UCSD-AML1 (cell line): ENCODE results near the gene RNF13.

Experiments used
- DNase-seq: peaks from one replicate; lab custom pipeline; 2025; ENCODE audit not compliant: unreplicated experiment; lab: John Stamatoyannopoulos, UW

RNF13 gene

GRCh38 chr3:149983628-149984027 lies 170.6 kb downstream of the RNF13 start:
- no peak for DNase-seq

DNA sequence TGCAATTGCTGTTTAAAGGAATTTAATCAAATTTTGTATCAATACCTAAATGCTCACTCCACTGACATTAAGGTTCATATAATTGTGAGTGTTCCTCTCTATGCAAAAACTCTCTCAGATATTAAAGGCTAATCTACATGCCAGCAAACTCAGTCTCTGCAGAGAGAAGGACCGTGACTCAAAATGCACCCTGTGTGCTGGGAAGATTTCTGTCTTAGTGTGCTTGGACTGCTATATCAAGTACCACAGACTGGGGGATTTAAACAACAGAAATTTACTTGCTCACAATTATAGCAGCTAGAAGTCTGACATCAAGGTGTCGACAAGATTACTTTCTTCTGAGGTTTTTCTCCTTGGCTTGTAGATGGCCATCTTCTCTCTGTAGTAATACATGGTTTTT lies 176.3 kb downstream of the RNF13 start:
- DNase-seq: no peak

DNA sequence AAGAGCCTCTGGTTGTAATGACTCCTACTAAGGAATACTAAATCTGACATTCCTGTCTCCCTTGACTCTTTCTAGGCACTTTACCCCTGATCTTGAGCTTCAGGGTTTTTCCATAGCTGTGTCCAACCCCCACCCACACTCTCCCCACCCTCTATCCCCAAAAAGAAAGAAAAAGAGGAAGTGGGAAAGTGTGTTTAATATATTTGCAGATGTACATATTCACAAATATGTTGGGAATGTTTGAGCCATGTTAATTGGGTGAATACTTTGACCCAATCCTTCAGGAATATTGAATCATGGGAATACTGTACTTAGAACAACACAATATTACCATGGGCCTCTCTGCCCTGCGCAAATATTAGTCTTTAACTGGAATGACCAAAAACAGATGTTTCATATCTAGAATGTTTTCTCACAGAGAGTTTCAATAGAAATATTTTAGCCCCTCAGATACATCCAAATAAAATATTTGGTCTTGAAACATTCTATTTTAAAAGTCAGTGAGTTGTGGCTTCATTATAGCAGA lies 177.5 kb downstream of the RNF13 start:
- no peak for DNase-seq

DNA sequence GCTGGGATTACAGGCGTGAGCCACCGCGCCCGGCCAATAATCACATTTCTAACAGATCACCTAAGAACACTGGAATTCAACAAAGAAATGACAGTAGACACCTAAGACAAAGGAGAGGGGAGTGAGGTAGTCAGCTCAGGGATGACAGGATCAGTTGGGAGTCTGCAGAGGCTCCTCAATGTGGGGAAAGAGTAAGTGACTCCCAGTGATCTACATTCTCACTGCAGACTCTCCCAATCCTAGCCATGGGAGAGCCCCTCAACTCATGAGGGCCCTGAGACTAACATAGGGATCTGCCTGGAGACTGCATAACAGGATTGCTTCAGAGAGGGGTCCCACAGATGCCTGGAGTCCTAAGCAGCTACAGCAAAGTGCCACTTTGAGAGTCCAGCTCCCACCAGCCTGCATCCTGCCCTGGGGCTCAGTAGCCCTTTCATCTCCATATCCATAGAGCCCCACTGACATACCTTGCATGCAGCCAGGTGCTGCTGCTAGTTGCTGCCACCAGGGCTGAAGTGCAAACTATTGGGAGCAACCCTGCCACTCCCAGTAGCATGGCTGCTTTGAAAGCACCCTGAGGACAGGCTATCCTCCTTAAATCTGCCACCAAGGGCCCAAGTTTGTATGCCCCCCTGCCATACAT lies 179.5 kb downstream of the RNF13 start:
- no peak for DNase-seq

DNA sequence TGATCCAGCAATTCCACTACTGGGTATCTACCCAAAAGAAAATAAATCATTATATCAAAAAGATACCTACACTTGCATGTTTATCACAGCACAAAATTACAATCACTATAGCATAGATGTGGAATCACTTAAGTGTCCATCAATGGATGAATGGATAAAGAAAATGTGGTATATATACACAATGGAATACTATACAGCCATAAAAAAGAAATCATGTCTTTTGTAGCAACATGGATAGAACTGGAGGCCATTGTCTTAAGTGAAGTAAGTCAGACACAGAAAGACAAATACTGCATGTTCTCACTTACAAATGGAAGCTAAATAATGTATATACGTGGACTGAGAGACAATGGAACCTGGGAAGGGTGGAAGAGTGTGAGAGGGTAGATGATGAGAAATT lies 185.9 kb downstream of the RNF13 start:
- DNase-seq: no peak

GRCh38 chr3:149999421-149999820 lies 186.4 kb downstream of the RNF13 start:
- no peak for DNase-seq

DNA sequence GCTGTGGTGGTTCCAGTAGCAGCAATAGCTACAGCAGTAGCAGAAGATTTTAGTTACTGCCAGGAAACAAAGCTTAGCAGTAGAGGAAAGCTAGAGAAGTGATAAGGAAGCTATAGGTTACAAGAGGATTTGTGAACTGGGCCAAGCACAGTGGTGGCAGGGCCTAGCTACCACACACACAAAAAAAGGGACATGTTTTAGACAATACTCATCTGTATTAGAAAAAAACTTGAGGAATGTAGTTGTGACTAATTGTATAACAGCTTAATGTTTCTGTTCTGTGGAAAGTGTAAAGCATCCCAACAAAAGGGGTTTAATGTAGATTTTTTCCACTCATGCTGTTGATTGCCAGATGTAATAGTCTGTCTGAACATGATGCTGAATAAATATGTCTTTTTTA lies 187.6 kb downstream of the RNF13 start:
- no peak for DNase-seq

GRCh38 chr3:150005243-150006112 lies 192.5 kb downstream of the RNF13 start:
- no peak for DNase-seq

GRCh38 chr3:150006794-150007193 lies 193.8 kb downstream of the RNF13 start:
- DNase-seq: no peak
